ENCODE results near the gene C4B.
"Not testable (repeated sequence)": the region's sequence is repeated elsewhere in the genome, so short reads cannot be mapped to it uniquely, and the experiment has no call there.

DNA sequence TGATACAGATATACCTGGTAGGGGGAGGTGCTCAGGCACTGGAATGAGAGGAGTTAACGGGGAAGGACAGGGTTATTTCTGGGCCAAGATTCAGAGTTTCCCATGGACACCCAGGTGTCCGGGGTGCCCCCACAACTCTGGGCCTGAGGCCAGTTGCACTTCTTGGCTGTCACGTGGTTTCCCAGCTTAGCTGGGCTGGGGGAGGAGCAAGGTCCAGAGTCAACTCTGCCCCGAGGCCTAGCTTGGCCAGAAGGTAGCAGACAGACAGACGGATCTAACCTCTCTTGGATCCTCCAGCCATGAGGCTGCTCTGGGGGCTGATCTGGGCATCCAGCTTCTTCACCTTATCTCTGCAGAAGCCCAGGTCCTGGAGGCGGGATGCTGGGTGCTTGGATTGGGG lies at the start of gene C4B:
- TF ChIP-seq, protein P1, sequence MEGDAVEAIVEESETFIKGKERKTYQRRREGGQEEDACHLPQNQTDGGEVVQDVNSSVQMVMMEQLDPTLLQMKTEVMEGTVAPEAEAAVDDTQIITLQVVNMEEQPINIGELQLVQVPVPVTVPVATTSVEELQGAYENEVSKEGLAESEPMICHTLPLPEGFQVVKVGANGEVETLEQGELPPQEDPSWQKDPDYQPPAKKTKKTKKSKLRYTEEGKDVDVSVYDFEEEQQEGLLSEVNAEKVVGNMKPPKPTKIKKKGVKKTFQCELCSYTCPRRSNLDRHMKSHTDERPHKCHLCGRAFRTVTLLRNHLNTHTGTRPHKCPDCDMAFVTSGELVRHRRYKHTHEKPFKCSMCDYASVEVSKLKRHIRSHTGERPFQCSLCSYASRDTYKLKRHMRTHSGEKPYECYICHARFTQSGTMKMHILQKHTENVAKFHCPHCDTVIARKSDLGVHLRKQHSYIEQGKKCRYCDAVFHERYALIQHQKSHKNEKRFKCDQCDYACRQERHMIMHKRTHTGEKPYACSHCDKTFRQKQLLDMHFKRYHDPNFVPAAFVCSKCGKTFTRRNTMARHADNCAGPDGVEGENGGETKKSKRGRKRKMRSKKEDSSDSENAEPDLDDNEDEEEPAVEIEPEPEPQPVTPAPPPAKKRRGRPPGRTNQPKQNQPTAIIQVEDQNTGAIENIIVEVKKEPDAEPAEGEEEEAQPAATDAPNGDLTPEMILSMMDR (IDR thresholded peaks at IDR 0.05): not testable (repeated sequence)
- not testable (repeated sequence) for TF ChIP-seq SIN3A (IDR thresholded peaks at IDR 0.05; ENCODE audit: borderline replicate concordance, insufficient read depth, low read depth, low read length)
